Gastroesophageal sphincter (tissue), 4 donors: Measurements from ENCODE around the gene ATG2B. TPM values are rescaled to one million over a fixed set of nuclear protein-coding genes. Genes with fewer than 3 reads are reported as not detected.
"Not testable (repeated sequence)": the region's sequence is repeated elsewhere in the genome, so short reads cannot be mapped to it uniquely, and the experiment has no call there.

ENCODE experiments used
- ATAC-seq: fragments of 150-250 bp; one replicate; pipeline ENCODE4 v1.9.1; 2016; ENCODE audit warnings: mild to moderate bottlenecking, moderate library complexity
- H3K27ac ChIP-seq, 4 donors: fragments of 200-600 bp; sonication (generic) in 3 of 4; 1 replicate in 3 of 4; 2 replicates in 1 of 4; pipeline ENCODE4 v1.5.1; 2016 to 2019
- H3K27me3 ChIP-seq: fragments of 200-600 bp; sonication (generic); one replicate; pipeline ENCODE4 v1.5.1; 2019
- H3K36me3 ChIP-seq, 2 donors: fragments of 200-600 bp; sonication (generic); one replicate each; pipeline ENCODE4 v1.5.1; 2019; ENCODE audit warnings: control low read depth in 1 of 2
- H3K4me1 ChIP-seq, 3 donors: fragments of 200-600 bp; sonication (generic); 1 replicate in 2 of 3; 2 replicates in 1 of 3; pipeline ENCODE4 v1.5.1; 2016 to 2019; ENCODE audit warnings: control low read depth in 2 of 3
- H3K4me3 ChIP-seq, 2 donors: fragments of 200-600 bp; sonication (generic); one replicate each; pipeline ENCODE4 v1.5.1; 2019; ENCODE audit warnings: mild to moderate bottlenecking in 1 of 2, moderate library complexity in 1 of 2
- H3K9me3 ChIP-seq, 3 donors: fragments of 200-600 bp; sonication (generic); one replicate each; pipeline ENCODE4 v1.5.1; 2017 to 2019; ENCODE audit warnings: control low read depth in 2 of 3
- EP300 ChIP-seq: sonication (generic); formaldehyde crosslinking; IDR thresholded peaks from one replicate; pipeline ENCODE4 v1.6.1; 2017; ENCODE audit warnings: antibody characterized with exemption, mild to moderate bottlenecking
- POLR2A ChIP-seq, 2 donors: fragments of 450-650 bp; IDR thresholded peaks; one replicate each; pipeline ENCODE4 v1.6.1; 2017; ENCODE audit warnings: antibody characterized with exemption in 2 of 2, mild to moderate bottlenecking in 2 of 2, moderate library complexity in 1 of 2
- POLR2AphosphoS5 ChIP-seq: sonication (generic); formaldehyde crosslinking; IDR thresholded peaks from one replicate; pipeline ENCODE4 v1.6.1; 2017; ENCODE audit warnings: antibody characterized with exemption
- WGBS, 2 donors: methylation state at CpG; one replicate each; pipeline ENCODE4 v1.1.5; 2018; ENCODE audit warnings: low coverage in 1 of 2; 5-methylcytosine and 5-hydroxymethylcytosine counted together
- total RNA-seq, 4 donors: library from RNA; depleted of rRNA; stranded (reverse); fragments of >200 nt; gene quantifications; one replicate each; pipeline ENCODE4 v1.1.0, GENCODE V29; 2016
- TF ChIP-seq, protein P1 (sequence below), 4 experiments: fragments of 200-600 bp in 2 of 4; fragments of 450-650 bp in 2 of 4; sonication (generic) in 1 of 4; IDR thresholded peaks; one replicate each; pipeline ENCODE4 v1.5.1; 2017 to 2019; ENCODE audit warnings: antibody characterized with exemption in 4 of 4, mild to moderate bottlenecking in 2 of 4, moderate library complexity in 2 of 4

ATG2B gene
- total RNA-seq, 4 donors from 2014 or later: 18.9 to 40.5 (median 25.8) TPM

DNA sequence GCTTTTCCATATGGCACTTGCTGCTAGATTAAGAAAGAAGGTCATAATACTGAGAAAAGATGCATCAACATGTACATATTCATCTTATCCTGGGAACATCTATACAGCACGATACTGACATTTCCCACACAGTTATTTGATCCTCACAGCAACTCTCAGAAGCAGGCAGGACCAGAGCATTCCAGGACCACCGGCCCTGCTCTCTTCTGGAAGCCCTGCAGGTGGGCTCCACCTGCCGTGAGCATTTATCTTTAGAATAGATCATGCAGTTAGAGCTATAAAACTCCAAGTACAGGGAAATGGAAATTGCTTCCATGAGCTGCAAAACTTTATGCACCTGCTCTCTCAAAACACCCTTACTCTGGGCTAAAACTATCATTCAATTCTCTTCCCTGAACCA is 112.7 kb downstream of the ATG2B start:
- peaks cover 4 to 32% (median 20%) of the 10 kb centered on the region in 3 donors for H3K4me1 ChIP-seq
- H3K36me3 ChIP-seq: no peaks in the 10 kb centered on the region
- no peaks in the 10 kb centered on the region for H3K27me3 ChIP-seq
- H3K27ac ChIP-seq: no peak overlapping the region
- 70 to 78% methylated on average over 3 of the region's 3 CpGs for WGBS, 2 donors
- no peak for ATAC-seq
- no peaks in the 10 kb centered on the region for H3K9me3 ChIP-seq
- TF ChIP-seq EP300: no peak
- TF ChIP-seq POLR2A (IDR thresholded peaks at IDR 0.05): no peak
- TF ChIP-seq, protein P1, sequence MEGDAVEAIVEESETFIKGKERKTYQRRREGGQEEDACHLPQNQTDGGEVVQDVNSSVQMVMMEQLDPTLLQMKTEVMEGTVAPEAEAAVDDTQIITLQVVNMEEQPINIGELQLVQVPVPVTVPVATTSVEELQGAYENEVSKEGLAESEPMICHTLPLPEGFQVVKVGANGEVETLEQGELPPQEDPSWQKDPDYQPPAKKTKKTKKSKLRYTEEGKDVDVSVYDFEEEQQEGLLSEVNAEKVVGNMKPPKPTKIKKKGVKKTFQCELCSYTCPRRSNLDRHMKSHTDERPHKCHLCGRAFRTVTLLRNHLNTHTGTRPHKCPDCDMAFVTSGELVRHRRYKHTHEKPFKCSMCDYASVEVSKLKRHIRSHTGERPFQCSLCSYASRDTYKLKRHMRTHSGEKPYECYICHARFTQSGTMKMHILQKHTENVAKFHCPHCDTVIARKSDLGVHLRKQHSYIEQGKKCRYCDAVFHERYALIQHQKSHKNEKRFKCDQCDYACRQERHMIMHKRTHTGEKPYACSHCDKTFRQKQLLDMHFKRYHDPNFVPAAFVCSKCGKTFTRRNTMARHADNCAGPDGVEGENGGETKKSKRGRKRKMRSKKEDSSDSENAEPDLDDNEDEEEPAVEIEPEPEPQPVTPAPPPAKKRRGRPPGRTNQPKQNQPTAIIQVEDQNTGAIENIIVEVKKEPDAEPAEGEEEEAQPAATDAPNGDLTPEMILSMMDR (IDR thresholded peaks at IDR 0.05): no peak
- no peak for TF ChIP-seq POLR2AphosphoS5
- H3K4me3 ChIP-seq: no peak overlapping the region

DNA sequence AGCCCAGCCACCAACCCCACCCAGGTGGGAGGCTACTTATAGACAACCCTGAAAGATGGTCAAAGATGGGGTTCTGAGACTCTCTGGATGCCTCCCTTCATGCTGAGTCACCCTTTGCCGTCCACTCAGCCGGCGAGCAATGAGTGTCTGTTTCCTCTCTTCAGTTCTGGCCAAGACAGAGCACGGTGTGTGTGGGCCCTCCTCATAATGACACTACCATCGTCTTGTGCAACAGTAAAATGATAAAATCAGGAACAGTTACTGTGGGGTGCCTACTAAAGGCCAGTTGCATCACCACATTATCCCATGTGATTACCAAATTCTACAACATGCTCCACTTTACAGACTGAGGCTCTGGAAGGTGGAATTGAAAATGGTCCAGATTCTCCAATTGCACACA is 114.1 kb downstream of the ATG2B start:
- Histone ChIP-seq H3K36me3 (no peaks in the 10 kb centered on the region), H3K4me1 (peaks cover 0 to 18% (median 10%) of the 10 kb centered on the region in 3 donors), H3K27me3 (no peaks in the 10 kb centered on the region), H3K27ac (peak overlapping the region in 1 of 4 donors; percentile 29), H3K4me3 (no peak overlapping the region), H3K9me3 (no peaks in the 10 kb centered on the region)
- ATAC-seq: peak; percentile 77
- peak; percentile 53 for TF ChIP-seq POLR2AphosphoS5
- no peak for TF ChIP-seq EP300
- WGBS, 2 donors: 33 to 73% methylated on average over 2 to 5 of the region's 5 CpGs

DNA sequence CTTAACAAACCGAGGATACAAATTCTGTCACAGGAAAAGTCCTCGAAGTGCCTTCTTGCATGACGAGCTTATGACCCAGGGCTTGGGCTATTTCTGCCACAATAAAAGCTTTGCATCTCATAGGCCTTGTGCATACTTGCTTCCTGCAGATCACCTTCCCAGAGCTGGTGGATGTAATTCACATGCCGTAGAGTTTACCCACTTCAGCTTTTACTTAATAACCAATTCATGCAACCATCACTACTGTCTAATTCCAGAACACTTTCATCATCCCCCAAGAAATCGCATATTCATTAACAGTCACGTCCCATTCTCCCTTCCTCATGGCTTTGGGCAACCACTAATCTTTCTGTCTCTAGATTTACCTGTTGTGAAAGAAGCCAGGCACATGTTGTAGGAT is 116.1 kb downstream of the ATG2B start:
- no peak overlapping the region for H3K4me3 ChIP-seq
- WGBS, 2 donors: 80 to 91% methylated on average over 2 to 6 of the region's 6 CpGs
- no peaks in the 10 kb centered on the region for H3K27me3 ChIP-seq
- H3K4me1 ChIP-seq: no peaks in the 10 kb centered on the region
- no peak for ATAC-seq
- TF ChIP-seq POLR2A (IDR thresholded peaks at IDR 0.05): no peak
- no peak for TF ChIP-seq EP300
- TF ChIP-seq, protein P1 (IDR thresholded peaks at IDR 0.05): no peak
- TF ChIP-seq POLR2AphosphoS5: no peak
- H3K27ac ChIP-seq: no peak overlapping the region
- H3K36me3 ChIP-seq: no peaks in the 10 kb centered on the region
- H3K9me3 ChIP-seq: peaks cover 0 to 4% (median 0%) of the 10 kb centered on the region in 3 donors

DNA sequence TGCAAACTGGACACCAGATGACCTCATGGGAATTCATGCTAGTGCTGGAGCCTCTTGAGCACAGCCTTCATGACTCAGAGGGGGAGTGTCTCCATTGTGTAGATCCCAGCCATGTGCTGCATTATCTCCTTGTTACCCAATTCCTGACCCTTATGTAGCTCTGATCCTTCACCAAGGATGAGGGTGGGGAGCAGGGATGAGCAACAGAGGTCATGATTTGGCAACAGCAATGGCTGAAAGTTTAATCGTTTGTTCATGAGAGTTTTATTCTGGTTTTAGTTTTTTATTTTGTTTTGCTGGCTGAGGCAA is 116.6 kb downstream of the ATG2B start:
- peak; percentile 79 for ATAC-seq
- no peak overlapping the region for H3K4me3 ChIP-seq
- WGBS, 2 donors: 71 to 86% methylated on average over 1 of the region's 1 CpG
- H3K27ac ChIP-seq: peak overlapping the region in 1 of 4 donors; percentile 19
- peaks cover 0 to 2% of the 10 kb centered on the region in 2 donors for H3K36me3 ChIP-seq
- no peaks in the 10 kb centered on the region for H3K27me3 ChIP-seq
- no peaks in the 10 kb centered on the region for H3K4me1 ChIP-seq
- peaks cover 0 to 4% (median 0%) of the 10 kb centered on the region in 3 donors for H3K9me3 ChIP-seq
- peak; percentile 37 for TF ChIP-seq POLR2AphosphoS5
- TF ChIP-seq, protein P1 (IDR thresholded peaks at IDR 0.05): no peak

DNA sequence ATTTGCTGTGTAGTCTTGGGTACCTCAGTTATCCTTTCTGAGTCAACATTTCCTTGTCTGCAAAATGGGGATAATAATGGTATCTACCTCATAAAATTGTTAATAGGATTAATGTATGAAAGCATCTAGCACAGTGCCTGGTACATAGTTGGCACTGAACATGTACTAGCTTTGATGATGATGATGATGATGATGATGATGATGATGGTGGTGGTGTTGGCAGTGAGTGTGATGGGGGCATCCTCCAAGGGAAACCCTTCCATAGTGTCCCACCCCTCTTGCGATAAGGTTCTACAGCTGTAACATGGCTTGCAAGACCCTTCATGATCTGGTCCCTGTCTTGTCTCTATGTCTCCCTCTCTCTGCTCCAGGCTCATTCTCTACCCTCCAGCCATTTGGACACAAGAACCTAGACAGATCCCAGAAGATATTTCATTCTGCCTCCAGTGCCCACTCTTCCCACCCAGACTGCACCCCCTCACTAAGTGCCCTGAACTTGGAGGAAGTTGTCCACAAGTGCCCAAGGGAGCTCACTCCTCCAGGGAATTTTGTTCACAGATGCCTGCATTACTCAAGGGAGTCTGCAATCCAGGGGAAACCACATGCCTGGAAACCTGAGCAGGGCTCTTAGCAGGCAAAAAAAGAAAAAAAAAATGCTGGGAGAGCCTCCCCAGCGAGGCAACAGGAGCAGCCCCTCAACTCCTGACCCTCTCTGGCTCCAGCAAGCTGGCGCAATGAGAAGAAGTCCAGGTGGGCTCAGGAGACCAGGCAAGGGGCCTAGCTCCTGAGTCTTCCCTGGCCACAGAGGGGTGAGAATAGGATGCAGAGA is 117.2 kb downstream of the ATG2B start:
- TF ChIP-seq POLR2A (IDR thresholded peaks at IDR 0.05) (no peak), POLR2AphosphoS5 (no peak), EP300 (no peak)
- TF ChIP-seq, protein P1 (IDR thresholded peaks at IDR 0.05): no peak
- Histone ChIP-seq H3K27me3 (no peaks in the 10 kb centered on the region), H3K36me3 (peaks cover 0 to 7% of the 10 kb centered on the region in 2 donors), H3K9me3 (peaks cover 0 to 4% (median 0%) of the 10 kb centered on the region in 3 donors), H3K4me1 (no peaks in the 10 kb centered on the region), H3K4me3 (no peak overlapping the region), H3K27ac (peak overlapping the region in 1 of 4 donors; percentile 19)
- WGBS, 2 donors: 90% methylated on average over 2 of the region's 3 CpGs; no CpG with 5 or more reads in 1 of the 2 donors
- ATAC-seq: no peak

DNA sequence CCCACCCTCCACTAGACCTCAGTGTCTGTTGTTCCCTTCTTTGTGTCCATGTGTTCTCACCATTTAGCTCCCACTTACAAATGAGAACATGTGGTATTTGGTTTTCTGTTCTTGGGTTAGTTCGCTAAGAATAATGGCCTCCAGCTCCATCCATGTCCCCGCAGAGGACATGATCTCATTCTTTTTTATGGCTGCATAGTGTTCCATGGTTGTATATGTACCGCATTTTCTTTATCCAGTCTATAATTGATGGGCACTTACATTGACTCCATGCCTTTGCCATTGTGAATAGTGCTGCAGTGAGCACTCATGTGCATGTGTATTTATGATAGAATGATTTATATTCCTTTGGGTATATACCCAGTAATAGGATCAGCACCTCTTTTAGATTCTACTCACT is 118.1 kb downstream of the ATG2B start:
- not testable (repeated sequence) for H3K9me3 ChIP-seq, H3K27me3 ChIP-seq, ATAC-seq, H3K4me1 ChIP-seq, H3K4me3 ChIP-seq, H3K27ac ChIP-seq
- H3K36me3 ChIP-seq: peaks cover 0 to 16% of the 10 kb centered on the region in 2 donors
- 95% methylated on average over 3 of the region's 3 CpGs for WGBS, 2 donors
